ENCODE results near the gene MRPL43.

DNA sequence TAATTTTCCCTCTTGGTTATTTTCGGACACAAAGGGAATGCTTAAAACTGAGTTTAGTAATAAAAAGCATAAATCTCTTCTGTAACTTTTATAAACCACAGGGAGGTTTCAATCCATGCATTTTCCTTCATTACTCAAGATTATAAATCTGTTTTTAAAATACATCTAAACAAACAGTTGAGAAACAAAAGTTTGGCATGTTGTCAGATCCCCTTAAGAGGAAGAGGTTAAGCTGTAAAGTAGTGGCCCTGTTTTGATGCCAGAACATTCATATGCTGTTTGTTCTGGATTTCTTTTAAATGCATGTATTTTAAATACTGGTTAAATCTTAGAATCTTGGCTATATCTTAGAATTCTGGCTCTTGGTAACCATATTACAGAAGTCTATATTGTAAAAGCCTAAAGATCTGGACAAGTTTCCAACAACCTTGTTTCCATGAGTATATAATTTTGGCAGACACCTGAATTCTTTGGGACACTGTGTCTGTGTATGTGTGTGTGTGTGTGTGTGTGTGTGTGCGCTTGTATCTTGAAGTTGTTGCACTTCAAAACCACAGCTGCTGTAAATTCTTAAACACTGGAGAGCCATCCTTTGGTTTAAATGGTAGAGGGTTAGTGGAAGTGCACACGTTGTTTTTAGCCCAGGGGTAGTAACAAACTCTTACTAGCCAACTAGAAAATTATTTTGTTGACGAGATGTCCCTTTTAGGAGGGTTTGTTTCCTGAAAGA is 24.8 kb downstream of the MRPL43 start:
- TF ChIP-seq, protein P1, sequence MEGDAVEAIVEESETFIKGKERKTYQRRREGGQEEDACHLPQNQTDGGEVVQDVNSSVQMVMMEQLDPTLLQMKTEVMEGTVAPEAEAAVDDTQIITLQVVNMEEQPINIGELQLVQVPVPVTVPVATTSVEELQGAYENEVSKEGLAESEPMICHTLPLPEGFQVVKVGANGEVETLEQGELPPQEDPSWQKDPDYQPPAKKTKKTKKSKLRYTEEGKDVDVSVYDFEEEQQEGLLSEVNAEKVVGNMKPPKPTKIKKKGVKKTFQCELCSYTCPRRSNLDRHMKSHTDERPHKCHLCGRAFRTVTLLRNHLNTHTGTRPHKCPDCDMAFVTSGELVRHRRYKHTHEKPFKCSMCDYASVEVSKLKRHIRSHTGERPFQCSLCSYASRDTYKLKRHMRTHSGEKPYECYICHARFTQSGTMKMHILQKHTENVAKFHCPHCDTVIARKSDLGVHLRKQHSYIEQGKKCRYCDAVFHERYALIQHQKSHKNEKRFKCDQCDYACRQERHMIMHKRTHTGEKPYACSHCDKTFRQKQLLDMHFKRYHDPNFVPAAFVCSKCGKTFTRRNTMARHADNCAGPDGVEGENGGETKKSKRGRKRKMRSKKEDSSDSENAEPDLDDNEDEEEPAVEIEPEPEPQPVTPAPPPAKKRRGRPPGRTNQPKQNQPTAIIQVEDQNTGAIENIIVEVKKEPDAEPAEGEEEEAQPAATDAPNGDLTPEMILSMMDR (IDR thresholded peaks at IDR 0.05) = no peak
- no peak for TF ChIP-seq EZH2 (IDR thresholded peaks at IDR 0.05)
- no peak for TF ChIP-seq EZH2phosphoT487 (IDR thresholded peaks at IDR 0.05)

Measured in neural progenitor cell (in vitro differentiated cells).